ENCODE data around the gene BARD1. TPM values are rescaled to one million over a fixed set of nuclear protein-coding genes. Genes with fewer than 3 reads are reported as not detected.
A peak's percentile ranks its signal among the peaks of the same experiment; 100 is the strongest.

BARD1 gene
- total RNA-seq, 1 experiment from 2014 or later = 20.0 TPM

DNA sequence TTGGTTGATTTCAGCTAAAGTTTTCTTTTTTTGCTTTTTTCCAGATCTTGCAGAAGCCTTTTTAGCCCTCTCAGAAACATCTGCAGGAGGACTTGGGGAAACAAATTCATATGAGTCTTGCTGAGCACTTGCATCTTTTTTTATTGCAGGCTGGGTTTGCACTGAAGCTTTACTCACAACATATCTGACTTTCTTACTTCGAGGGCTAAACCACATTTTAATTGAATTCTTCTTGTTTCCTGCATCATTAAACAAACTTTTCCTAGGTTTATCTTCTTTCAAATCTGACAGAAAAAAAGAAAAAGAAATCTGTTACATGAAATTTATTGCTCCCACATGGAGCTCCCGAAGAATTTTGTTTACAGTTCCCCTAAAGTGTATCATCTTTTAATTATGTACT, 28.3 kb downstream of the BARD1 start:
- ATAC-seq (no peak), DNase-seq (no peak)
- Histone ChIP-seq H2AFZ (ENCODE audit: low read length) (no peak overlapping the region), H3K9ac (ENCODE audit: low read length) (no peak overlapping the region), H4K20me1 (ENCODE audit: low read length) (no peaks in the 10 kb centered on the region), H3K27me3 (ENCODE audit: low read length) (no peaks in the 10 kb centered on the region), H3K4me2 (ENCODE audit: low read length) (no peak overlapping the region), H3K27ac (ENCODE audit: low read length) (no peak overlapping the region), H3K79me2 (ENCODE audit: low read length) (peaks cover 9% of the 10 kb centered on the region; the same call in 1 of the 2 replicates), H3K36me3 (ENCODE audit: low read depth, low read length) (peaks cover 62% of the 10 kb centered on the region), H3K4me3 (ENCODE audit: low read length) (no peak overlapping the region), H3F3A (ENCODE audit: low read length, unreplicated experiment) (no peaks in the 10 kb centered on the region), H3K4me1 (ENCODE audit: insufficient read depth, low read length) (no peaks in the 10 kb centered on the region), H3K9me2 (replicated peaks; ENCODE audit: low read length) (no peaks in the 10 kb centered on the region), H3K9me3 (ENCODE audit: low read length) (peaks cover 9% of the 10 kb centered on the region; the same call in 1 of the 2 replicates)
- CTCF ChIA-PET = no interaction called here
- TF ChIP-seq EZH2phosphoT487 (IDR thresholded peaks at IDR 0.05; ENCODE audit: borderline replicate concordance, low read length) (no peak), EZH2 (IDR thresholded peaks at IDR 0.05; ENCODE audit: low read length, unreplicated experiment) (no peak)
- TF ChIP-seq, protein P1, sequence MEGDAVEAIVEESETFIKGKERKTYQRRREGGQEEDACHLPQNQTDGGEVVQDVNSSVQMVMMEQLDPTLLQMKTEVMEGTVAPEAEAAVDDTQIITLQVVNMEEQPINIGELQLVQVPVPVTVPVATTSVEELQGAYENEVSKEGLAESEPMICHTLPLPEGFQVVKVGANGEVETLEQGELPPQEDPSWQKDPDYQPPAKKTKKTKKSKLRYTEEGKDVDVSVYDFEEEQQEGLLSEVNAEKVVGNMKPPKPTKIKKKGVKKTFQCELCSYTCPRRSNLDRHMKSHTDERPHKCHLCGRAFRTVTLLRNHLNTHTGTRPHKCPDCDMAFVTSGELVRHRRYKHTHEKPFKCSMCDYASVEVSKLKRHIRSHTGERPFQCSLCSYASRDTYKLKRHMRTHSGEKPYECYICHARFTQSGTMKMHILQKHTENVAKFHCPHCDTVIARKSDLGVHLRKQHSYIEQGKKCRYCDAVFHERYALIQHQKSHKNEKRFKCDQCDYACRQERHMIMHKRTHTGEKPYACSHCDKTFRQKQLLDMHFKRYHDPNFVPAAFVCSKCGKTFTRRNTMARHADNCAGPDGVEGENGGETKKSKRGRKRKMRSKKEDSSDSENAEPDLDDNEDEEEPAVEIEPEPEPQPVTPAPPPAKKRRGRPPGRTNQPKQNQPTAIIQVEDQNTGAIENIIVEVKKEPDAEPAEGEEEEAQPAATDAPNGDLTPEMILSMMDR (conservative IDR thresholded peaks at IDR 0.05; ENCODE audit: low read depth, low read length) = no peak
- intact Hi-C loops (cut with micrococcal nuclease) = no loop called here
- no TSS peak for BruUV-seq (replicated peaks)
- POLR2A ChIA-PET (ENCODE audit: unreplicated experiment) = no interaction called here

DNA sequence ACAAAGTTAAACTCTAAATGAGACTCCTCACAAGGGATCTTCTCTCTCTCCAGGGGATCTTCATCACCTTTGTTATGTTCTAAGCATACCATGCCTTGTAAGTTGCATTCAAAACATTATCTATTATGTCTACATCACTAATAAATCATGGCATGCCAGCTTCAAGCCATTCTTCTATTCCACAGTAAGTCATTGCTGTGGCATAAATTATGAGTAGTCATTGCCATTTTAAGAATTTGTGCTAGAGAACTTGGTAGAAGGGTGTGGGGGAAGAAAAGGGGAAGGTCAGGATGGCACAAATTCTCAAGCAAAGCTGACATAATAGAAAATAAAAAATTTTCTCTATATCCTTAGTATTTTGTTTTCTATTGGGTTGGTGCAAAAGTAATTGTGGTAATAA, 33.5 kb downstream of the BARD1 start:
- ATAC-seq (no peak), DNase-seq (no peak)
- Histone ChIP-seq H3K79me2 (ENCODE audit: low read length) (no peaks in the 10 kb centered on the region), H3K27ac (ENCODE audit: low read length) (no peak overlapping the region), H3K9ac (ENCODE audit: low read length) (no peak overlapping the region), H3K36me3 (ENCODE audit: low read depth, low read length) (peaks cover 53% of the 10 kb centered on the region), H3F3A (ENCODE audit: low read length, unreplicated experiment) (no peaks in the 10 kb centered on the region), H3K9me2 (replicated peaks; ENCODE audit: low read length) (no peaks in the 10 kb centered on the region), H3K4me3 (ENCODE audit: low read length) (no peak overlapping the region), H4K20me1 (ENCODE audit: low read length) (no peaks in the 10 kb centered on the region), H3K4me1 (ENCODE audit: insufficient read depth, low read length) (no peaks in the 10 kb centered on the region), H3K9me3 (ENCODE audit: low read length) (no peaks in the 10 kb centered on the region), H3K4me2 (ENCODE audit: low read length) (no peak overlapping the region), H2AFZ (ENCODE audit: low read length) (no peak overlapping the region), H3K27me3 (ENCODE audit: low read length) (no peaks in the 10 kb centered on the region)
- ChIA-PET CTCF (no interaction called here), POLR2A (ENCODE audit: unreplicated experiment) (no interaction called here)
- intact Hi-C loops (cut with micrococcal nuclease) = no loop called here
- BruUV-seq (replicated peaks) = no TSS peak
- TF ChIP-seq EZH2 (IDR thresholded peaks at IDR 0.05; ENCODE audit: low read length, unreplicated experiment) = no peak
- TF ChIP-seq, protein P1 (conservative IDR thresholded peaks at IDR 0.05; ENCODE audit: low read depth, low read length) = no peak
- TF ChIP-seq EZH2phosphoT487 (IDR thresholded peaks at IDR 0.05; ENCODE audit: borderline replicate concordance, low read length) = no peak

DNA sequence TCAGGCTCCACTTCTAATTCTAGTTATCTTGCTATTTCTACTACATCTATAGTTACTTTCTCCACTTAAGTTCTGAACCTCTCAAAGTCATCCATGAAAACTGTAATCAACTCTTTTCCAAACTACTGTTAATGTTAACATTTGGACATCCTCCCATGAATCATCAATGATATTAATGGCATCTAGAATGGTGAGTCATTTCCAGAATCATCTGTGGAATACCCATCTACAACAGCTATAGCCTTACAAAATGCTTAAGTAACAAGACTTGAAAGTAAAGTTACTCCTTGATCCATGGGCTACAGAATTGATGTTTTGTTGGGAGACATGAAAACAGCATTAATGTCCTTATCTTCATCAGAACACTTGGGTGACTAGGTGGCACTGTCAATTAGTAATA, 35.4 kb downstream of the BARD1 start:
- ATAC-seq (peak; percentile 46; the same call in 1 of the 2 replicates), DNase-seq (peak; percentile 44)
- ChIA-PET CTCF (no interaction called here), POLR2A (ENCODE audit: unreplicated experiment) (no interaction called here)
- no TSS peak for BruUV-seq (replicated peaks)
- H3K36me3 ChIP-seq (ENCODE audit: low read depth, low read length) = peaks cover 36% of the 10 kb centered on the region
- no peaks in the 10 kb centered on the region for H3K79me2 ChIP-seq (ENCODE audit: low read length)
- no peak overlapping the region for H3K9ac ChIP-seq (ENCODE audit: low read length)
- no peak overlapping the region for H2AFZ ChIP-seq (ENCODE audit: low read length)
- no peaks in the 10 kb centered on the region for H3K9me3 ChIP-seq (ENCODE audit: low read length)
- no peaks in the 10 kb centered on the region for H3K27me3 ChIP-seq (ENCODE audit: low read length)
- no peaks in the 10 kb centered on the region for H3K9me2 ChIP-seq (replicated peaks; ENCODE audit: low read length)
- H3K27ac ChIP-seq (ENCODE audit: low read length) = no peak overlapping the region
- no peaks in the 10 kb centered on the region for H4K20me1 ChIP-seq (ENCODE audit: low read length)
- no peak overlapping the region for H3K4me3 ChIP-seq (ENCODE audit: low read length)
- H3K4me2 ChIP-seq (ENCODE audit: low read length) = no peak overlapping the region
- intact Hi-C loops (cut with micrococcal nuclease) = no loop called here
- TF ChIP-seq, protein P1 (conservative IDR thresholded peaks at IDR 0.05; ENCODE audit: low read depth, low read length) = no peak
- TF ChIP-seq EZH2phosphoT487 (IDR thresholded peaks at IDR 0.05; ENCODE audit: borderline replicate concordance, low read length) = no peak
- TF ChIP-seq EZH2 (IDR thresholded peaks at IDR 0.05; ENCODE audit: low read length, unreplicated experiment) = no peak
- H3K4me1 ChIP-seq (ENCODE audit: insufficient read depth, low read length) = no peaks in the 10 kb centered on the region
- no peaks in the 10 kb centered on the region for H3F3A ChIP-seq (ENCODE audit: low read length, unreplicated experiment)
